SU-DHL-6 (cell line): ENCODE data around the gene EN2.

Experiments
- H2AFZ ChIP-seq: fragments of 200-600 bp; sonication (generic); 2 replicates; pipeline ENCODE4 v1.6.1; 2014; ENCODE audit warnings: low read depth, mild to moderate bottlenecking, moderate library complexity, mixed read lengths, antibody characterized with exemption, low read length; ENCODE audit not compliant: severe bottlenecking
- H3F3A ChIP-seq: fragments of 200-600 bp; shearing (Covaris generic); 2 replicates; pipeline ENCODE4 v1.6.0; 2016; ENCODE audit warnings: antibody characterized with exemption, mild to moderate bottlenecking; ENCODE audit not compliant: insufficient read depth
- H3K27ac ChIP-seq: fragments of 200-600 bp; sonication (generic); 2 replicates; pipeline ENCODE4 v1.5.1; 2016; ENCODE audit warnings: low read depth, mild to moderate bottlenecking, low read length, moderate library complexity, mixed read lengths
- H3K27me3 ChIP-seq: fragments of 200-600 bp; sonication (generic), shearing (Covaris generic); 2 replicates; pipeline ENCODE4 v1.6.0; 2014; ENCODE audit warnings: mild to moderate bottlenecking, low read length
- H3K36me3 ChIP-seq: fragments of 200-600 bp; sonication (generic); 2 replicates; pipeline ENCODE4 v1.6.1; 2014; ENCODE audit warnings: mild to moderate bottlenecking, low read length, mixed read lengths
- H3K4me2 ChIP-seq: fragments of 300-600, 200-600 bp; shearing (Covaris generic), sonication (generic); 2 replicates; pipeline ENCODE4 v1.6.0; 2014; ENCODE audit warnings: low read length, low read depth, mild to moderate bottlenecking; ENCODE audit not compliant: poor library complexity, severe bottlenecking
- H3K4me3 ChIP-seq: fragments of 200-600 bp; sonication (generic); 2 replicates; pipeline ENCODE4 v1.5.1; 2014; ENCODE audit warnings: antibody characterized with exemption, low read length, mild to moderate bottlenecking, mixed read lengths; ENCODE audit not compliant: insufficient read depth, poor library complexity, severe bottlenecking
- H3K79me2 ChIP-seq: fragments of 200-600 bp; sonication (generic); 2 replicates; pipeline ENCODE4 v1.6.1; 2014; ENCODE audit warnings: mild to moderate bottlenecking, low read length, moderate library complexity; ENCODE audit not compliant: insufficient read depth
- H3K9ac ChIP-seq: fragments of 200-600 bp; sonication (generic); 2 replicates; pipeline ENCODE4 v1.7.0; 2014; ENCODE audit warnings: mild to moderate bottlenecking, low read length
- H3K9me2 ChIP-seq: fragments of 200-600 bp; sonication (generic); replicated peaks from 2 replicates; pipeline ENCODE4 v1.6.1; 2014; ENCODE audit warnings: low read length; ENCODE audit not compliant: insufficient read depth
- H3K9me3 ChIP-seq: fragments of 200-600 bp; sonication (generic); 2 replicates; pipeline ENCODE4 v1.6.1; 2014; ENCODE audit warnings: low read length, mixed read lengths; ENCODE audit not compliant: insufficient read depth
- H4K20me1 ChIP-seq: fragments of 200-600 bp; sonication (generic); 2 replicates; pipeline ENCODE4 v1.6.1; 2014; ENCODE audit warnings: low read depth, mild to moderate bottlenecking, antibody characterized with exemption, low read length, moderate library complexity, mixed read lengths
- EZH2phosphoT487 ChIP-seq: fragments of 200-600 bp; sonication (generic), shearing (Covaris generic); conservative IDR thresholded peaks from 2 replicates; pipeline ENCODE4 v1.6.1; 2018; ENCODE audit warnings: mild to moderate bottlenecking, antibody characterized with exemption, low read length, moderate library complexity, mixed read lengths
- TF ChIP-seq, protein P1 (sequence below): fragments of 200-600 bp; sonication (generic); IDR thresholded peaks from one replicate; pipeline ENCODE4 v1.5.1; 2017; ENCODE audit warnings: antibody characterized with exemption, mild to moderate bottlenecking, low read length, moderate library complexity; ENCODE audit not compliant: insufficient read depth, poor library complexity, severe bottlenecking

Gene EN2

DNA sequence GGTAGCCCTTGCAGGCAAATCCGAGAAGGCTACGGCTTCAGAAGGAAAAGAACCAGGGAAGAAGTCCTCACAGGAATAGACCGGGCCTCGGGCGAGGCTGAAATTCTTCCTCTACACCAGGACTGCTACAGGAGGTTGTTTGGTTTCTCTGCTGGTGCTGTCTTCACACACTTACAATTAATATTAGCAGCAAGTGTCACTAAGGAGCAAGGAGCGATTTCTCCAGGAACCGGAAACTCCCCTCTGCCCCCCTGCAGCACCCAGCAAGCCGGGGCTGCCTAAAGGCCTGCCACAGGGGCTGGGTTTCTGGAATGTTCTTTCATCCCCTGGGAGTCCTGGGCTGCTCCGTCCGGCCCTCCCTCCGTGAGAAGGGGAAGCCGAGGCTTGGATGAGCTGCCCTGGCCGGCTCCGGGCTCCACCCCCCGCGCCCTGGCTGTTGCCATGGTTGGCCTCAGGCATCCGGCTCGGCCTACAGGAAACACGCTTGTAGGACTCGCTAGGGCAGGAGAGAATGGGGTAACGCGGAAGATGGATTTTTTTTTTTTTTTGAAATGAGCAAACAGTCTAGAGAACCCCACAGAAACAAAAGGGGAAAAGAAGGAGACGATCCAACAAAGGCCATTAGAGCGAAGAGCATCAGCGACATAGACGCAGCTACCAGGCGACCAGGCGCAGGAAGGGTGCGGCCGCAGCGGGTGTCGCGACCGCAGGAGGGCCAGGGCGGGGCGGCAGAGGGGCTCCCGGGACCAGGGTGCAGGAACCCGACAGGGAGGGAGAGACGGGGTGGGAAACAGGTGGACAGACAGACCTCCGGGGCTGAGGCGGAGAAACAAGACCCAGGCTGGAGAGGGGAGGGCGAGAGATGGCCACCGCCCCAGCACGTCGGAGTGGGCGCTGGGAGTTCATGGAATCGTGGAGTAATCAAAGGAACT, 33.0 kb downstream of the EN2 start:
- H3K9me3 ChIP-seq = no peaks in the 10 kb centered on the region
- H3K9me2 ChIP-seq = no peaks in the 10 kb centered on the region
- no peaks in the 10 kb centered on the region for H3K27me3 ChIP-seq
- H3K27ac ChIP-seq = no peak overlapping the region
- H2AFZ ChIP-seq = peak overlapping the region; percentile 62
- no peaks in the 10 kb centered on the region; the same call in 1 of the 2 replicates for H4K20me1 ChIP-seq
- no peaks in the 10 kb centered on the region for H3K79me2 ChIP-seq
- peak overlapping the region; percentile 46 for H3K4me2 ChIP-seq
- H3K9ac ChIP-seq = peak overlapping the region; percentile 13; the same call in 1 of the 2 replicates
- no peaks in the 10 kb centered on the region for H3K36me3 ChIP-seq
- H3F3A ChIP-seq = no peaks in the 10 kb centered on the region
- no peak overlapping the region for H3K4me3 ChIP-seq
- TF ChIP-seq, protein P1, sequence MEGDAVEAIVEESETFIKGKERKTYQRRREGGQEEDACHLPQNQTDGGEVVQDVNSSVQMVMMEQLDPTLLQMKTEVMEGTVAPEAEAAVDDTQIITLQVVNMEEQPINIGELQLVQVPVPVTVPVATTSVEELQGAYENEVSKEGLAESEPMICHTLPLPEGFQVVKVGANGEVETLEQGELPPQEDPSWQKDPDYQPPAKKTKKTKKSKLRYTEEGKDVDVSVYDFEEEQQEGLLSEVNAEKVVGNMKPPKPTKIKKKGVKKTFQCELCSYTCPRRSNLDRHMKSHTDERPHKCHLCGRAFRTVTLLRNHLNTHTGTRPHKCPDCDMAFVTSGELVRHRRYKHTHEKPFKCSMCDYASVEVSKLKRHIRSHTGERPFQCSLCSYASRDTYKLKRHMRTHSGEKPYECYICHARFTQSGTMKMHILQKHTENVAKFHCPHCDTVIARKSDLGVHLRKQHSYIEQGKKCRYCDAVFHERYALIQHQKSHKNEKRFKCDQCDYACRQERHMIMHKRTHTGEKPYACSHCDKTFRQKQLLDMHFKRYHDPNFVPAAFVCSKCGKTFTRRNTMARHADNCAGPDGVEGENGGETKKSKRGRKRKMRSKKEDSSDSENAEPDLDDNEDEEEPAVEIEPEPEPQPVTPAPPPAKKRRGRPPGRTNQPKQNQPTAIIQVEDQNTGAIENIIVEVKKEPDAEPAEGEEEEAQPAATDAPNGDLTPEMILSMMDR = no peak
- no peak for TF ChIP-seq EZH2phosphoT487

DNA sequence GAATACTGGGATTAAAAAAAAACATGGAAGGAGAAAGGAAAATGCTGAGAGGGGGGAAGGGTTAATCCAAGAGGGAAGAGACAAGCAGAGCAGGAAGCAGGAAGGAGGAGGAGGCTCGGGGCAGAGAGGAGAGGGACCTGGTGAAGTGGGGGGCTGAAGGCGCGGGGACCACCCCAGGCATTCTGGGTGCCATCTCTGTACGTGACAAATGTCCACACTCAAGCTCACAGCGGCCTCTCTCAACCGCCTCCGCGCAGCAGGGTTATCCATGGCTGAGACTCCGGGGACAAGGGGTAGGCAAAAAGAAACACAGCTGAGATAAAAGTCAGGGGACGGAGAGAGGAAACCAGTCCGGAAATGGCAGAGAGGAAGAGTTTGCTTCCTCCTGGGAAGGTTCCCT, 33.9 kb downstream of the EN2 start:
- H3F3A ChIP-seq = no peaks in the 10 kb centered on the region
- no peak overlapping the region for H3K27ac ChIP-seq
- H3K4me2 ChIP-seq = no peak overlapping the region
- H3K9me3 ChIP-seq = no peaks in the 10 kb centered on the region
- H3K9ac ChIP-seq = no peak overlapping the region
- no peaks in the 10 kb centered on the region for H3K36me3 ChIP-seq
- H3K27me3 ChIP-seq = no peaks in the 10 kb centered on the region
- H3K9me2 ChIP-seq = no peaks in the 10 kb centered on the region
- H2AFZ ChIP-seq = no peak overlapping the region
- H3K4me3 ChIP-seq = no peak overlapping the region
- no peaks in the 10 kb centered on the region; the same call in 1 of the 2 replicates for H4K20me1 ChIP-seq
- no peak for TF ChIP-seq EZH2phosphoT487
- TF ChIP-seq, protein P1 = no peak
- H3K79me2 ChIP-seq = no peaks in the 10 kb centered on the region

DNA sequence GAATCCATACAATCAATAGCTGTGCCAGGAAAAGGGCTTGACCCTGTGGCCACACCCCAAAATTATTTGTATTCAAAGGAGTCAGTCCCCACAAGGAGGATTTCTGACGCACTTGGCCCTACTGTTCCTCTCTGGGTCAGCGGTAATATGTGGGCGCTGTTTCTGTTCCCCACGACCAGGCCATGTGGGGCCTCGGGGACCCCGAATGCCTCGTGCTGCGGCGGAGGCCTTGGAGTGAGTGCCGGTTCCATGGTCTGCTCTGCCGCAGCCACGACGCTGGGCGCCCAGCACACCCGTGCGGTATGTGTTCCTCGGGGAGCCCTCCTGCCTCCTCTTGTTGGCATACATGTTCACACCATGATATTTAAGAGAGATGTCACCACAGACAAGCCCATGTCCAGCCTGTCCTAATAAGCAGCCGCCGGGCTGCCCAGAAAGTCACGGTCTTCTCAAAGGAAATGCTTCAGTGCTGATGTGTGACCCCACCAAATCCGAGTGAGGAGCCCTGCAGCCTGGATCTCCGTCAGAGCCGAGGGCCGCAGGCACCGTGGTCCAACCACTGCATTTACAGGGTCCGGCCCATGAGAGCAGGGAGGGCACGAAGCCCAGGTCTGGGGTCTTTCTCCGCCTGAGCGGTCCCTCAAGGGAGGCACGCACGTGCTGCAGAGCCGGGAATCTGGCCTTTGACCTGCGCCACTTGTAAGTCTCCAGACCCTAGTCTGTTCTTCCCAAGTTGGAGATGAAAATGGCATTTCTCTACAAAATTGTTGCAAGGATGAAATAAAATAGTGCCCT, 36.0 kb downstream of the EN2 start:
- no peaks in the 10 kb centered on the region for H3K79me2 ChIP-seq
- no peak overlapping the region for H3K27ac ChIP-seq
- no peaks in the 10 kb centered on the region for H3K9me3 ChIP-seq
- H4K20me1 ChIP-seq = no peaks in the 10 kb centered on the region; the same call in 1 of the 2 replicates
- H3K27me3 ChIP-seq = no peaks in the 10 kb centered on the region
- no peak overlapping the region for H3K4me2 ChIP-seq
- H3K9ac ChIP-seq = no peak overlapping the region
- no peak overlapping the region for H2AFZ ChIP-seq
- H3F3A ChIP-seq = no peaks in the 10 kb centered on the region
- H3K9me2 ChIP-seq = no peaks in the 10 kb centered on the region
- H3K4me3 ChIP-seq = no peak overlapping the region
- no peaks in the 10 kb centered on the region for H3K36me3 ChIP-seq
- no peak for TF ChIP-seq EZH2phosphoT487
- TF ChIP-seq, protein P1 = no peak
